Measurements from ENCODE around the gene OR9G1. TPM values are rescaled to one million over a fixed set of nuclear protein-coding genes. Genes with fewer than 3 reads are reported as not detected.

Gene OR9G1
- total and polyA plus RNA-seq, 9 of the 15 experiments (the other 6 are each of a cell fraction or from before 2014, with no cell fraction given) = not detected

DNA sequence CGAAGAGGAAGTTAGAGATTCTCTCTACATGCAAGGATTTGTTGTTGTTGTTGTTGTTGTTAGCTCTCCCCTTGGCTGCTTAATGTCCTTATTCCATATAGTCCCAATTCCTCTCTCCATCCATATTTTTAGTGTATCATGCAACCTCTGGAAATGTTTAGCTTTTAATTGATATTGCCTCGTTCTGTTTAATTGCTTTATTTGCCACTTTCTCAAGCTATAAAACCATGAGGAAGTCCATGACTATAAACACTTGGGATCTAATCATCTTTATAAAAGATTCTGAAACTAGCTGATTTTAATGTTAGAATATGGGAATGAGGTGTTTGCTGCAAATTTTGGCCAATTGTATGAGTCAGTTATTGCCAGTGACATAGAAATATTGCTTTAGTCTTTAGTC lies 5.5 kb upstream of the OR9G1 start:
- no peaks in the 10 kb centered on the region for H3K9me3 ChIP-seq (replicated peaks; ENCODE audit: control insufficient read depth, insufficient read depth, low read depth, low read length)
- no peak overlapping the region for H3K27ac ChIP-seq (ENCODE audit: extremely low read depth, low read depth, low read length)
- H3K9me1 ChIP-seq (ENCODE audit: control insufficient read depth, insufficient read depth, low read length) = no peaks in the 10 kb centered on the region
- H3K36me3 ChIP-seq (ENCODE audit: control insufficient read depth, insufficient read depth, low read length) = no peaks in the 10 kb centered on the region
- 0% methylated on average over 2 of the region's 2 CpGs for WGBS (ENCODE audit: insufficient coverage, low coverage, missing lambda C conversion rate)
- H3K9ac ChIP-seq (ENCODE audit: insufficient read depth in 1 of 2, low read depth in 2 of 2, low read length in 2 of 2) = no peak overlapping the region
- H4K20me1 ChIP-seq (replicated peaks; ENCODE audit: control insufficient read depth, insufficient read depth, low read length) = no peaks in the 10 kb centered on the region
- ChIA-PET POLR2A (no interaction called here), CTCF (ENCODE audit: low intra/inter-chr PET ratio) (no interaction called here)
- no peaks in the 10 kb centered on the region for H3K27me3 ChIP-seq (ENCODE audit: control insufficient read depth in 2 of 2, insufficient read depth in 2 of 2, low read length in 2 of 2)
- FAIRE-seq = no peak
- H3K79me2 ChIP-seq (ENCODE audit: control insufficient read depth, insufficient read depth, low read length) = no peaks in the 10 kb centered on the region
- in situ Hi-C loops (cut with MboI) (no loop called here), intact Hi-C loops (cut with micrococcal nuclease) (no loop called here)
- no peak for ATAC-seq
- no peak overlapping the region for H2AFZ ChIP-seq (ENCODE audit: low read depth, low read length)
- TF ChIP-seq ZNF354B (CRISPR knock-in tag; IDR thresholded peaks at IDR 0.05) = no peak
- no peak overlapping the region for H3K4me3 ChIP-seq
- H3K4me1 ChIP-seq (replicated peaks in 1 of 2; ENCODE audit: control insufficient read depth in 2 of 2, insufficient read depth in 2 of 2, low read length in 2 of 2) = no peaks in the 10 kb centered on the region
- H3K4me2 ChIP-seq (ENCODE audit: insufficient read depth, low read length) = no peak overlapping the region
- BruUV-seq (replicated peaks) = no TSS peak
- DNase-seq (ENCODE audit: extremely low read depth in 1 of 4, low spot score in 3 of 4) = no peak

- CTCF ChIA-PET (ENCODE audit: low intra/inter-chr PET ratio) = no interaction called here
- TF ChIP-seq MEF2D (tag; conservative IDR thresholded peaks at IDR 0.05; ENCODE audit: low read depth) = no peak
- no peak for TF ChIP-seq IFI16 (CRISPR knock-in tag; IDR thresholded peaks at IDR 0.05)
- no peak for TF ChIP-seq MGA (IDR thresholded peaks at IDR 0.05)
These were observed 1.5 kb downstream of the OR9G1 start for GRCh38 chr11:56700242-56700913.

More at GRCh38 chr11:56700242-56700913, 1.5 kb downstream of the OR9G1 start:
- Histone ChIP-seq H3K27me3 (ENCODE audit: control insufficient read depth in 2 of 2, insufficient read depth in 2 of 2, low read length in 2 of 2) (no peaks in the 10 kb centered on the region), H3K9me3 (replicated peaks; ENCODE audit: control insufficient read depth, insufficient read depth, low read depth, low read length) (peaks cover 2% of the 10 kb centered on the region; the same call in 1 of the 2 replicates), H2AFZ (ENCODE audit: low read depth, low read length) (no peak overlapping the region), H3K9me1 (ENCODE audit: control insufficient read depth, insufficient read depth, low read length) (no peaks in the 10 kb centered on the region), H3K79me2 (ENCODE audit: control insufficient read depth, insufficient read depth, low read length) (no peaks in the 10 kb centered on the region), H4K20me1 (replicated peaks; ENCODE audit: control insufficient read depth, insufficient read depth, low read length) (no peaks in the 10 kb centered on the region), H3K4me1 (replicated peaks in 1 of 2; ENCODE audit: control insufficient read depth in 2 of 2, insufficient read depth in 2 of 2, low read length in 2 of 2) (no peaks in the 10 kb centered on the region), H3K4me3 (no peak overlapping the region), H3K36me3 (ENCODE audit: control insufficient read depth, insufficient read depth, low read length) (no peaks in the 10 kb centered on the region), H3K27ac (ENCODE audit: extremely low read depth, low read depth, low read length) (no peak overlapping the region), H3K4me2 (ENCODE audit: insufficient read depth, low read length) (no peak overlapping the region), H3K9ac (ENCODE audit: insufficient read depth in 1 of 2, low read depth in 2 of 2, low read length in 2 of 2) (no peak overlapping the region)
- DNase-seq (ENCODE audit: extremely low read depth in 1 of 4, low spot score in 3 of 4) (no peak), FAIRE-seq (no peak), ATAC-seq (no peak)
- POLR2A ChIA-PET = no interaction called here
- intact Hi-C loops (cut with micrococcal nuclease) = no loop called here
- WGBS (ENCODE audit: insufficient coverage, low coverage, missing lambda C conversion rate) = 0% methylated on average over 10 of the region's 10 CpGs
- BruUV-seq (replicated peaks) = no TSS peak
- in situ Hi-C loops (cut with MboI) = no loop called here

All from K562 (cell line).